Measurements from ENCODE around the gene GMDS. TPM values are rescaled to one million over a fixed set of nuclear protein-coding genes. Genes with fewer than 3 reads are reported as not detected.

GMDS gene
- polyA plus RNA-seq, 1 of the 3 experiments (the other 2 are of a cell fraction) = 12.3 TPM

DNA sequence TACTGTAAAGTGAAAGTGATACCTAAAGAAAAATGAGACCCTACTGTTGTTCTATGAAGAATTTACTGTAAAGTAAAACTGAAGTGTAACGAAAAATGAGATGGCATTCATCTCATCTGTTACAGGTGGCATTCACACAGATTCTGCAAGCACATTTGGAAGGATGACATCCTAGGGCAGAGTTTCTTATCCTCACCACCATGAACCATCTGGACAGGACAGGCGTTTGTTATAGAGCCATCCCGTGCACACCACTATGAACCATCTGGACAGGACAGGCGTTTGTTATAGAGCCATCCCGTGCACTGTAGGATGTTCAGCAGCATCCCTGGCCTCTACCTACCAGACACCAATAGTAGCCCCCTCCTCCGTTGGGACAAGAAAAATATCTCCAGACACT is 294.8 kb downstream of the GMDS start:
- Histone ChIP-seq H3K4me2 (no peak overlapping the region), H3K27me3 (ENCODE audit: insufficient read depth) (no peaks in the 10 kb centered on the region), H3K9me3 (no peaks in the 10 kb centered on the region), H3K27ac (ENCODE audit: low read depth in 2 of 2, low read length in 1 of 2) (no peak overlapping the region), H3K36me3 (replicated peaks in 1 of 2; ENCODE audit: control insufficient read depth in 1 of 2, insufficient read depth in 2 of 2, low read length in 1 of 2) (no peaks in the 10 kb centered on the region), H2AFZ (ENCODE audit: low read depth) (no peak overlapping the region), H3K4me3 (ENCODE audit: low read depth in 2 of 2, low read length in 1 of 2) (no peak overlapping the region), H3K9me2 (no peaks in the 10 kb centered on the region), H3K79me2 (ENCODE audit: insufficient read depth) (no peaks in the 10 kb centered on the region), H3K4me1 (ENCODE audit: control insufficient read depth in 1 of 2, insufficient read depth in 2 of 2, low read depth in 1 of 2, low read length in 1 of 2) (peaks cover 0 to 4% of the 10 kb centered on the region in 2 experiments; a peak in 1 of 4 replicates), H3F3A (replicated peaks; ENCODE audit: insufficient read depth) (peaks cover 14% of the 10 kb centered on the region), H3K9ac (no peak overlapping the region), H4K20me1 (ENCODE audit: insufficient read depth) (no peaks in the 10 kb centered on the region)
- DNase-seq = no peak
- CTCF ChIA-PET = no interaction called here
- POLR2A ChIA-PET = no interaction called here
- TF ChIP-seq TAF1 (IDR thresholded peaks at IDR 0.05; ENCODE audit: borderline replicate concordance, low read depth, low read length) (no peak), RFX5 (IDR thresholded peaks at IDR 0.05; ENCODE audit: low read length) (no peak), MXI1 (IDR thresholded peaks at IDR 0.05; ENCODE audit: low read depth, low read length) (no peak)
- 94% methylated on average over 6 of the region's 6 CpGs for WGBS (ENCODE audit: low lambda C conversion rate)

GRCh38 chr6:1949538-1949937 is 295.9 kb downstream of the GMDS start:
- Histone ChIP-seq H3K9me3 (no peaks in the 10 kb centered on the region), H4K20me1 (ENCODE audit: insufficient read depth) (no peaks in the 10 kb centered on the region), H3K79me2 (ENCODE audit: insufficient read depth) (no peaks in the 10 kb centered on the region), H2AFZ (ENCODE audit: low read depth) (no peak overlapping the region), H3K9ac (no peak overlapping the region), H3K27ac (ENCODE audit: low read depth in 2 of 2, low read length in 1 of 2) (no peak overlapping the region), H3K4me3 (ENCODE audit: low read depth in 2 of 2, low read length in 1 of 2) (no peak overlapping the region), H3K4me2 (no peak overlapping the region), H3K36me3 (replicated peaks in 1 of 2; ENCODE audit: control insufficient read depth in 1 of 2, insufficient read depth in 2 of 2, low read length in 1 of 2) (no peaks in the 10 kb centered on the region), H3F3A (replicated peaks; ENCODE audit: insufficient read depth) (peaks cover 14% of the 10 kb centered on the region), H3K27me3 (ENCODE audit: insufficient read depth) (no peaks in the 10 kb centered on the region), H3K9me2 (no peaks in the 10 kb centered on the region), H3K4me1 (ENCODE audit: control insufficient read depth in 1 of 2, insufficient read depth in 2 of 2, low read depth in 1 of 2, low read length in 1 of 2) (peaks cover 0 to 4% of the 10 kb centered on the region in 2 experiments; a peak in 1 of 4 replicates)
- 93% methylated on average over 2 of the region's 2 CpGs for WGBS (ENCODE audit: low lambda C conversion rate)
- CTCF ChIA-PET = no interaction called here
- TF ChIP-seq GATA2 (CRISPR knock-in tag; IDR thresholded peaks at IDR 0.05) (no peak), PBX3 (IDR thresholded peaks at IDR 0.05) (no peak), ZBTB33 (IDR thresholded peaks at IDR 0.05; ENCODE audit: borderline replicate concordance, low read depth) (no peak), TEAD4 (IDR thresholded peaks at IDR 0.05; ENCODE audit: borderline replicate concordance, insufficient read depth) (no peak), EP300 (IDR thresholded peaks at IDR 0.05; ENCODE audit: borderline replicate concordance in 1 of 2, low read depth in 1 of 2, low read length in 1 of 2) (no peak), SIN3A (IDR thresholded peaks at IDR 0.05; ENCODE audit: borderline replicate concordance, low read depth, low read length) (no peak), RAD21 (IDR thresholded peaks at IDR 0.05; ENCODE audit: low read length) (no peak), NRF1 (IDR thresholded peaks at IDR 0.05; ENCODE audit: low read depth, low read length) (no peak), CTCF (IDR thresholded peaks at IDR 0.05) (no peak), ELF1 (IDR thresholded peaks at IDR 0.05) (no peak), MXI1 (IDR thresholded peaks at IDR 0.05; ENCODE audit: low read depth, low read length) (no peak), MEF2A (IDR thresholded peaks at IDR 0.05; ENCODE audit: borderline replicate concordance, low read depth) (no peak), RFX5 (IDR thresholded peaks at IDR 0.05; ENCODE audit: low read length) (no peak), TCF12 (IDR thresholded peaks at IDR 0.05) (no peak), MAX (IDR thresholded peaks at IDR 0.05; ENCODE audit: low read depth) (no peak), TAF1 (IDR thresholded peaks at IDR 0.05; ENCODE audit: borderline replicate concordance, low read depth, low read length) (no peak)
- TF ChIP-seq, protein P1, sequence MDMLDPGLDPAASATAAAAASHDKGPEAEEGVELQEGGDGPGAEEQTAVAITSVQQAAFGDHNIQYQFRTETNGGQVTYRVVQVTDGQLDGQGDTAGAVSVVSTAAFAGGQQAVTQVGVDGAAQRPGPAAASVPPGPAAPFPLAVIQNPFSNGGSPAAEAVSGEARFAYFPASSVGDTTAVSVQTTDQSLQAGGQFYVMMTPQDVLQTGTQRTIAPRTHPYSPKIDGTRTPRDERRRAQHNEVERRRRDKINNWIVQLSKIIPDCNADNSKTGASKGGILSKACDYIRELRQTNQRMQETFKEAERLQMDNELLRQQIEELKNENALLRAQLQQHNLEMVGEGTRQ (IDR thresholded peaks at IDR 0.05; ENCODE audit: borderline replicate concordance, low read depth, low read length) = no peak
- TF ChIP-seq, protein P2, sequence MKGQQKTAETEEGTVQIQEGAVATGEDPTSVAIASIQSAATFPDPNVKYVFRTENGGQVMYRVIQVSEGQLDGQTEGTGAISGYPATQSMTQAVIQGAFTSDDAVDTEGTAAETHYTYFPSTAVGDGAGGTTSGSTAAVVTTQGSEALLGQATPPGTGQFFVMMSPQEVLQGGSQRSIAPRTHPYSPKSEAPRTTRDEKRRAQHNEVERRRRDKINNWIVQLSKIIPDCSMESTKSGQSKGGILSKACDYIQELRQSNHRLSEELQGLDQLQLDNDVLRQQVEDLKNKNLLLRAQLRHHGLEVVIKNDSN (IDR thresholded peaks at IDR 0.05; ENCODE audit: borderline replicate concordance, low read depth) = no peak
- DNase-seq = no peak
- POLR2A ChIA-PET = no interaction called here

Measured in SK-N-SH (cell line).